ENCODE results near the gene NOBOX.
"Not testable (repeated sequence)": the region's sequence is repeated elsewhere in the genome, so short reads cannot be mapped to it uniquely, and the experiment has no call there.

Gene NOBOX

GRCh38 chr7:144356860-144357259 is 46.6 kb downstream of the NOBOX start:
- H3K9me3 ChIP-seq (ENCODE audit: control insufficient read depth, low read length); H3K9ac ChIP-seq (ENCODE audit: low read length); H3K4me3 ChIP-seq (ENCODE audit: low read length); H3K4me1 ChIP-seq (ENCODE audit: control insufficient read depth, insufficient read depth, low read length); H3K36me3 ChIP-seq (ENCODE audit: control insufficient read depth, insufficient read depth, low read length, severe bottlenecking); DNase-seq (ENCODE audit: low read depth); H3K27me3 ChIP-seq (replicated peaks; ENCODE audit: control insufficient read depth, insufficient read depth, low read length): not testable (repeated sequence)

- peaks cover 10% of the 10 kb centered on the region for H3K4me1 ChIP-seq (ENCODE audit: control insufficient read depth, insufficient read depth, low read length)
- not testable (repeated sequence) for H3K36me3 ChIP-seq (ENCODE audit: control insufficient read depth, insufficient read depth, low read length, severe bottlenecking); H3K9me3 ChIP-seq (ENCODE audit: control insufficient read depth, low read length); H3K9ac ChIP-seq (ENCODE audit: low read length); DNase-seq (ENCODE audit: low read depth); H3K27me3 ChIP-seq (replicated peaks; ENCODE audit: control insufficient read depth, insufficient read depth, low read length); H3K4me3 ChIP-seq (ENCODE audit: low read length)
These were observed 47.3 kb downstream of the NOBOX start for GRCh38 chr7:144356185-144356584.

- not testable (repeated sequence) for H3K4me3 ChIP-seq (ENCODE audit: low read length); H3K27me3 ChIP-seq (replicated peaks; ENCODE audit: control insufficient read depth, insufficient read depth, low read length); H3K36me3 ChIP-seq (ENCODE audit: control insufficient read depth, insufficient read depth, low read length, severe bottlenecking); H3K9me3 ChIP-seq (ENCODE audit: control insufficient read depth, low read length); DNase-seq (ENCODE audit: low read depth); H3K9ac ChIP-seq (ENCODE audit: low read length)
- H3K4me1 ChIP-seq (ENCODE audit: control insufficient read depth, insufficient read depth, low read length) = peaks cover 10% of the 10 kb centered on the region
These were observed 48.2 kb downstream of the NOBOX start, which contains the start of gene ARHGEF5 for GRCh38 chr7:144355176-144355822. ARHGEF5 (plus strand) TSS chr7:144355402; CDS start chr7:144362670, 7,268 bp downstream.

GRCh38 chr7:144351667-144352066 is 51.8 kb downstream of the NOBOX start:
- H3K9me3 ChIP-seq (ENCODE audit: control insufficient read depth, low read length); H3K9ac ChIP-seq (ENCODE audit: low read length); H3K4me3 ChIP-seq (ENCODE audit: low read length); H3K27me3 ChIP-seq (replicated peaks; ENCODE audit: control insufficient read depth, insufficient read depth, low read length); DNase-seq (ENCODE audit: low read depth); H3K36me3 ChIP-seq (ENCODE audit: control insufficient read depth, insufficient read depth, low read length, severe bottlenecking): not testable (repeated sequence)
- peaks cover 10% of the 10 kb centered on the region for H3K4me1 ChIP-seq (ENCODE audit: control insufficient read depth, insufficient read depth, low read length)

- H3K36me3 ChIP-seq (ENCODE audit: control insufficient read depth, insufficient read depth, low read length, severe bottlenecking) = not testable (repeated sequence)
These were observed 54.9 kb downstream of the NOBOX start for GRCh38 chr7:144348625-144349024.

More at GRCh38 chr7:144348625-144349024, 54.9 kb downstream of the NOBOX start:
- H3K4me3 ChIP-seq (ENCODE audit: low read length); H3K9me3 ChIP-seq (ENCODE audit: control insufficient read depth, low read length); DNase-seq (ENCODE audit: low read depth); H3K27me3 ChIP-seq (replicated peaks; ENCODE audit: control insufficient read depth, insufficient read depth, low read length); H3K9ac ChIP-seq (ENCODE audit: low read length): not testable (repeated sequence)
- peaks cover 10% of the 10 kb centered on the region for H3K4me1 ChIP-seq (ENCODE audit: control insufficient read depth, insufficient read depth, low read length)
